ENCODE measurements around the gene CAMTA2.
A peak's percentile ranks its signal among the peaks of the same experiment; 100 is the strongest.
"Not testable (repeated sequence)": the region's sequence is repeated elsewhere in the genome, so short reads cannot be mapped to it uniquely, and the experiment has no call there.

CAMTA2 gene

DNA sequence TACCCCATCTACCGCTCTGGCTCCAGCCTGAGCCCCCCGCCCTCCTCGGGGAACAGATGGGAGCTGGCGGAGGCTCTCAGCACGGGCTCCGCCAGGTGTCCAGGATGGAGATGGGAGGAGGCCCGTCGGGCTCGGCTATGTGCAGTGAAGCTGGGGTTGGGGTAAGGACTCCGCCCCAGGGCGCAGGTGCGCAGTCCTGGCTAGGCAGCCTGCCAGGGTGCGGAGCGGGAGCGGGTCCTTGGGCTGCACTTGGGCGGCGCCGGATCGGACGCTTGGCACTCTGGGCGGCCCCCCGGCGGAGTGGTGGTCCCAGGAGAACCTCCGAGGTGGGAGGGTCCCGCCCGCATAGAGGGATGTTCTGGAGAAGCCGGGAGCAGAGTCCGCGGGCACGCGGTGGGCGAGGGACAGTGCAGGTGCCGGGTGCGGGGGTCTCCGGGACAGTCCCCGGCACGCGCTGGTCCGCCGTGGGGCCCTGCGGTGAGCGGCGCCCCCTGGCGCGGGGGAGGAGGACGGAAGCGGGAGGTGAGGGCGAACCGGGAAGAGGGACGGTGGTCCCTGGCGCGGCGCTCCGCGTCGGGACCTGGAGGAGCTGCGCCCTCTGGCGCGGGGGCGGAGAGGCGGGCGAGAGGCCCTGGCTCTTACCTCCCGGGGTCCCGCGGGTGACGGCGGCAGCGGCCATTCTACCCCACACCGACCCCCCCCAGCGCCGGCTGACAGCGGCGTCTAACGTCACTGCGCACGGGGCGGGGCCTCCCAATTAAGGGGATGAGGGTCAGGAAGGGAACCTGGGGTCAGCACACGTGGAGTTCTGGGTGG is at the start of gene CAMTA2:
Gene CAMTA2, minus strand, starts transcription at position 725 of the 816 bp plus-strand sequence. CDS start 1,453 bp downstream, outside the sequence.
- peak; percentile 78 to 96 (median 93) for DNase-seq
- intact Hi-C loops (cut with DNase I): loop anchor here (10.0 kb wide), 1 partner anchor 78 kb away; no protein-coding TSS in a partner anchor

- no peak for DNase-seq
- intact Hi-C loops (cut with DNase I): no loop called here
These were observed 47.8 kb upstream of the CAMTA2 start, which contains the start of gene SLC52A1 for GRCh38 chr17:5035315-5035714. SLC52A1 (minus strand) TSS chr17:5035426; CDS start chr17:5034606, 820 bp downstream.

DNA sequence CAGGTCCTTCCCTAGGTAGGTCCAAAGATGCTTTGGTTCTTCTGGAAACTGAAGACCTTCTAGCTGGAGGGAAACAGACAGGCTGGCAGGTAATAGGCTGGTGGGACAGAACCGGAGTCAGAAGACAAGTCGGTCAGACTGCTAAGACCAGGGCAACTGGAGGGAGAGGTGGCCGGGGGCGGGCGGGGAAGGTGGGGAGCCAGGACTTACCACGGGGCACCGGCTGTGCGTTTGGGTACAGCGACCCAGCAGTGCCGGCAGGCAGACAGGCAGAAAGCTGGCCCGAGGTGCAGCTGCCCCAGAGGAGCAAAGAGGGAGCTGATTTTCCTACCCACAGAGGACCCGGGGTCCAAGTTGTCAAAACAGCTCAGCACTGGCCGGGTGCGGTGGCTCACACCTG is 47.2 kb upstream of the CAMTA2 start:
- intact Hi-C loops (cut with DNase I): no loop called here
- no peak for DNase-seq

- no peak for DNase-seq
- intact Hi-C loops (cut with DNase I): no loop called here
These were observed 46.6 kb upstream of the CAMTA2 start for GRCh38 chr17:5034063-5034462.

GRCh38 chr17:5033352-5034015 is 46.0 kb upstream of the CAMTA2 start:
- intact Hi-C loops (cut with DNase I): no loop called here
- no peak for DNase-seq

GRCh38 chr17:5032865-5033264 is 45.4 kb upstream of the CAMTA2 start:
- no peak for DNase-seq
- intact Hi-C loops (cut with DNase I): no loop called here

DNA sequence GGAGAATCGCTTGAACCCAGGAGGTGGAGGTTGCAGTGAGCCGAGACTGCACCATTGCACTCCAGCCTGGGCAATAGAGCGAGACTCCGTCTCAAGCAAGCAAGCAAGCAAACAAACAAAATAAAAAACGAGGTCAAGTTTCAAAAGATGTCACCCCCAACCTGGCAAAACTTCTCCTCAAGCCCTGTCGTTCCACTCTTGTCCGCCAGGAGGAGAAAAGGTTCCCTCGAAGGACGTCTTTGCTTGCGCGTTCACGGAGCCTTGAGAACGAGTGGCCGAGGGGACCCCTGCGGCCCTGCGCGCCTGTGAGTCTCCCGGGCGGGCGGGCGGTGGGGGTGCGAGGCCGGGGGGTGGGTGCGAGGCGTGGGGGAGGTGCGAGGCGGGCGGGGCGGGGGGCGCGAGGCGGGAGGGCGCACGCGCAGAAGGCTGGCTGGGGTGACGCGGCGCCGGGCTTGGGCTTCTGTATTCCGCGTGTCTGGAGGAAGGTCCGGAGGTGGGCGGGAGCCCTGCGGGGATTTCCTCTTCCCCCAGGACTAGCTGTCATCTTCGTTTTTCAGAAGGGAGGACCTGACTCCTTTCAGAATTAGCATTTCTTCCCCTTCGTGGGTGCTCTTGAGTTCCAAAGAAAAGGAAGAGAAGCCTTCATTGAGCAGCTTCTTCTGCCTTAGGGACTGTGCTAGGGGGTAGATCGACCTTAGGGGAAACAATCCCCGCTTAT is 44.0 kb upstream of the CAMTA2 start:
- DNase-seq: peak; percentile 49 to 87 (median 74)
- intact Hi-C loops (cut with DNase I): no loop called here

GRCh38 chr17:5030168-5030567 is 42.7 kb upstream of the CAMTA2 start:
- DNase-seq; intact Hi-C loops (cut with DNase I): not testable (repeated sequence)

DNA sequence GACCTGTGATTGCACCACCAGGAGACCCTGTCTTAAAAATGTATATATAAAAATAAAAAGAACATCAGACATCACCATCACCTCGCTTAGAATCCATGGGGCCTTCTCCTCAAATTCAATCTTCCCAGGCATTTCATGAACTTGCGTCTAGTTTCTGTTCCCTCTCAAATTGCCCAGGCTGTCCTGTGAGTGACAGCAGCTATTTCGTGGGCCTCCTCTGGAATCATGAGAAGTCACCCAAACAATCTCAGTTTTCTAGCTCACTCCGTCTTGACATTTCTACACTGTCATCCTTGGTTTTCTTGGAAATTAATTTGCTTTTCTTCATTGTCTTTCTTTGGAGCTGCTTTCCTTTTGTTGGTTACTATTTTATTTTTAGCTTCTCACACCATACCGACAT is 40.4 kb upstream of the CAMTA2 start:
- DNase-seq: no peak
- intact Hi-C loops (cut with DNase I): no loop called here

DNA sequence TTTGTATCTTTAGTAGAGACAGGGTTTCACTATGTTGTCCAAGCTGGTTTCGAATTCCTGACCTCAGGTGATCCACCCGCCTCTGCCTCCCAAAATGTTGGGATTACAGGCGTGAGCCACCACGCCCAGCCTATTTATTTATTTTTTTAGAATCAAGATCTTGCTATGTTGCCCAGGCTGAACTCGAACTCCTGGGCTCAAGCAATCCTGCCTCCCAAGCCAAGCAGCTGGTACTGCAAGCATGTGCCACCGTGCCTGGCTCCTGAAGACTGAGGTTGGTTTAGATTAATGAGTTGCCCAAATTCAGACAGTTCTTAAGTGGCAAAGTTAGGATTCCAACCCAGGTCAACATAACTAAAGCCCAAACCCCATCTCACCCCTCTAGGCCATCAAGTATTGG is 39.8 kb upstream of the CAMTA2 start:
- DNase-seq: no peak
- intact Hi-C loops (cut with DNase I): no loop called here

GRCh38 chr17:5024604-5025003 is 37.1 kb upstream of the CAMTA2 start:
- no peak for DNase-seq
- intact Hi-C loops (cut with DNase I): no loop called here

- DNase-seq: no peak
- intact Hi-C loops (cut with DNase I): no loop called here
These were observed 36.2 kb upstream of the CAMTA2 start for GRCh38 chr17:5023588-5024147.

- DNase-seq: no peak
- intact Hi-C loops (cut with DNase I): no loop called here
These were observed 34.8 kb upstream of the CAMTA2 start for GRCh38 chr17:5022171-5022711.

DNA sequence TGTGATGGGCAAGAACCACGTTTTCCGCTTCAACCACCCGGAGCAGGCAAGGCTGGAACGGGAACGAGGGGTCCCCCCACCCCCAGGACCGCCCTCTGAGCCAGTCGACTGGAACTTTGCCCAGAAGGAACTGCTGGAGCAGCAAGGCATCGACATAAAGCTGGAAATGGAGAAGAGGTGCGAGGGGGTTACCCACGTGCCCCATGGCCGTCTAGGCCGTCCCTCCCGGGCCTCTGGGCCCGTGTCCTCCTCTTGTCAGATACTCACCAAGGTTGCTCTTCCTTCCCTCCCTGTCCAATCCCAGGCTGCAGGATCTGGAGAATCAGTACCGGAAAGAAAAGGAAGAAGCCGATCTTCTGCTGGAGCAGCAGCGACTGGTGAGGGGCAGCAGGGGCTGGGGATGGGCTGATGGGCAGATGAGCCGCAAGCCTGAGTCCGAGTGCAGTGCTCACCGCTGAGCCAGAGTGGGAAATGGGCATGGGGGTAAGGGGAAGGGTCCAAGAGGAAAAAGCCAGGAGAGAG is 33.1 kb upstream of the CAMTA2 start:
- DNase-seq: no peak
- intact Hi-C loops (cut with DNase I): no loop called here

GRCh38 chr17:5019475-5019956 is 32.0 kb upstream of the CAMTA2 start:
- DNase-seq: peak in 28 of 42 donors; percentile 14 to 70 (median 44)

GRCh38 chr17:5014357-5014756 is 26.9 kb upstream of the CAMTA2 start:
- intact Hi-C loops (cut with DNase I): no loop called here
- no peak for DNase-seq

More at GRCh38 chr17:5019475-5019956, 32.0 kb upstream of the CAMTA2 start:
- intact Hi-C loops (cut with DNase I): no loop called here

- intact Hi-C loops (cut with DNase I): no loop called here
- DNase-seq: no peak
These were observed 24.5 kb upstream of the CAMTA2 start for GRCh38 chr17:5011928-5012327.

DNA sequence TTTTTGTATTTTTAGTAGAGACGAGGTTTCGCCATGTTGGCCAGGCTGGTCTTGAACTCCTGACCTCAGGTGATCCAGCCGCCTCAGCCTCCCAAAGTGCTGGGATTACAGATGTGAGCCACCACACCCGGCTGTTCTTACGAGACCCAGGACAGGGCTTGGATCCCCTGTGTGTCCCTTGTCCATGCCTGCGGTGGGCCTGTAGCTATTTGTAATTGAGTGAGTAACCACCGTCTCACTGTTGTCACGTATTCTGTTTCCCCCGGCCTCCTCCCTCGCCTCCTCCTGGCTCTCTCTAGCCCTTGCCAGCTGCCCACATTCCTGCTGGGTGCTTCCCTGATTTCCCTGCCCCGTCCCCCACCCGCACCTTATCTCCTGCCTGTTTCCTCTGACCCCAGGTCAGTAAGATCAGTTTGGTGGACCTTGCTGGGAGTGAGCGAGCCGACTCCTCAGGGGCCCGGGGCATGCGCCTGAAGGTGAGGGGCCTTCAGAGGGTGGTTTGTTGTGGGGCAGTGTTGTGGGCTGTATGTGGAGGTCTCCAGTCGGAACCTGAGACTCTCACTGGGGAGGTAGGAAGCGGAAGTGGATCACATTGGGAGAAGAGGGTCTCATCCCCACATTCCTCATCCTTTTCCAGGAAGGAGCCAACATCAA is 15.9 kb upstream of the CAMTA2 start:
- intact Hi-C loops (cut with DNase I): no loop called here
- no peak for DNase-seq
